ENCODE results near the gene KLF12.
A peak's percentile ranks its signal among the peaks of the same experiment; 100 is the strongest.

The KLF12 gene

DNA sequence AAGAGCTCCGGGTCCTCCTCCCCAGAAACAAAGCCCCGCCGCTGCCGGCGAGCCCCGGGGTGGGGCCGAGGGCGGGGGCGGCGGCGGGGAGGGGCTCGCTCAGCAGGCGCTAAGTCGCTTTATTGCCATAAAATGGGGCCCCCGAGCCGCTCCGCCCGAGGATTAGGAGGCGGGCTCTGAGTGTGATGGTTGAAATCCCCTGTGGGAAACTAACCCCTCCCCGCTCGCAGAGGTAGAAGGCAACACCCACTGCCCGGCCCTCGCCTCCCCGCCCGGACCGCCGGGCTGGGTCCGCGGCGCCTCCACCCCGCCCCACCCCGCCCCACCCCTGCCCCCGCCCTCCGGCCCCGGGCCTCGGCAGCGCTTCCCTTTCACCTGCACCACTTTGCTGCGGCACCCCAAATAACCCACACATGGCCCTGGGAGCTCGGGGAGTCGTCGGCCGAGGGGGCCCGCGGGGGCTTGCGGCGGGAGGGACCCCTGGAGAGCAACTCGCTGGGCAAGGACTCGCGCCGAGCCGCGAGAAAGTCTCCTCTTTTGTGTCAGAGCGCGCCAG, at the start of gene KLF12:
Gene KLF12, minus strand, starts transcription at position 184 of the 556 bp plus-strand sequence.
- peak; percentile 85 for DNase-seq

DNA sequence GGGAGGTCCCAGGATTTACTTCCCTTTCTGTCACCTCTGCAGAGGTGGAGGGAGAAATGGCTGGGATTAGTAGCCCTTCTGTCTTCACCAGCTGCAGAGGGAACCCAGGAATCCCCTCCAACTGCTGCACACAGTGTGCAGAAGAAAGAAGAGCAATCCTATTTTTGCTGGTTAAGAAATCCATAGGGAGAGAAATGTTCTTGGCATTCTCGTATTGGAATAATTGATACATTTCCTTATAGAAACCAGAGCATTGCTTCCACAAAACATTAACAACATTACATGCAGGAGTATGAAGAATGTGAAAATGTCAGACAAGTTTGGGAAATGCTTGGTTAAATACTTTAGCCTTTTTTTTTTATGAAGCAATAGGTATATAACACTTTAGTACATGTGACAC, 48.3 kb upstream of the KLF12 start:
- DNase-seq: no peak

DNA sequence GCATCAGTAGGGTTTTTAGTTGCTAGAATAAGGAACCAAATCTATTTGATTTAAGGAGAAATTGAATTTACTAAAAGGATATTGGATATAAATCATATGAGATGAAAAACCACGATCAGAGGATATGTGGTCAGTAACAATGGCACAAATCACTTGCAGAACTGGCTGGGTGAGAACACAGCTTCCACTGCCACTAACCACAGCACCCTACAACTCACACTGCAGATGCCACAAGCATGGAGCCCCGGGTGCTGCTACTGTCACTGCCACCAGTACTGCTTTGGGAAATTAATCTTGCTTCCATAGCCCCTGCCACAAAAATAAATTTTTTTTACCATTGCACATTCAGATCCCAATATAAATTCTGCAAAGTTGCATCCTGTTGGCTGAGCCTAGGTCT, 40.6 kb upstream of the KLF12 start:
- no peak for DNase-seq

DNA sequence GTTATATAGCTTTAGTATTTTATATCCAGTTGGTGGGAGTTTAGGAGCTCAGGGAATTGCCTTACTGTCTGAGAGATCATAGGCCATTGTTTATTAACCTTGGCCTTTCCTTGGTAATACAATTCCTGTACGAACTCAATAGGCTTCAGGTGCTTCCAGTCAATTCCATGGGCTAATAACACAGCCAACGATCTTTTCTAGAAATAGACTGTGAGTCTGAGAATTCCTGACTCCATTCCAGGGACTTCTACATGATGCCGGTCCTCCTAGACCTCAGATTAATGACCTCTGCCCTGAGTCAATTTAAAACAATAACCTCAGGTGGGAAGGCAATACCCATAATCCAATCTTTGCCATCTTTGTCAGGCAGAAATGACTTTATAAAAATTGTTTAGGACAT, 39.6 kb upstream of the KLF12 start:
- DNase-seq: no peak

DNA sequence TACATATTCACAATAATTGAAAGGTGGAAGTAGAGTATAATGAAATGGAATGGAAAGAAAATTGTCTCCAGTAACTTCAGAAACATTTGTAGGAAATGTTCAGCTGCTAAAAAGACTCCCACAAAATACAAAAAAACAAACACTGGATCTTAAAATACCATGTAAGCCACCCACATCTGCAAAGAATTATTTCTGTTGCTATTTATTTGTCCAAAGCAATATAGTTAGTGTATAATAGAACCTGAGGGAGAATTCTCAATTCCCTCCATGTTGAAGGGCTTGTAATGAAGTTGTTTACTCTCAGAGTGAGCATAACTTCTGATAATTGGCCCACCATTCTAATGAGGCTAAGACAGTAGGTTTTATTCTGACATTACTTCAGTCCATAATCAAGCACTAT, 37.4 kb upstream of the KLF12 start:
- DNase-seq: no peak

DNA sequence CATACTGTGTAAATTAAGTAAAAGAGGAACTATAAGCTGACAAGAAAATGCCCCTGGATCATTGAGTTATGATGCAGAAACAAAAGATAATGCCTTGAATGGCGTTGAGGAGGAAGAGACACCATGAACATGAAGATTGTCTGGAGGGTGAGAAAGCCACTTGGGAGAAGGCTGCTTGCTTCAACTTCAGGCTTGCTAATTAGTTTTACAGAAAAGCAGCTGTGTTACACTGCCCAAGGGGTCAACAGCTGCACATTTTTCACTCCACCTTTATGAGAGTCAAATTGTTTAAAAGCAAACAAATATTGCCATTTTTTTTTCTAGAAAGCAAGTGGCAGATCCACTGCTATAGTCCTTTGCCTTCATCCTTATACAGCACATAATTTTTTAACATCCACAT, 35.5 kb upstream of the KLF12 start:
- DNase-seq: peak; percentile 44

DNA sequence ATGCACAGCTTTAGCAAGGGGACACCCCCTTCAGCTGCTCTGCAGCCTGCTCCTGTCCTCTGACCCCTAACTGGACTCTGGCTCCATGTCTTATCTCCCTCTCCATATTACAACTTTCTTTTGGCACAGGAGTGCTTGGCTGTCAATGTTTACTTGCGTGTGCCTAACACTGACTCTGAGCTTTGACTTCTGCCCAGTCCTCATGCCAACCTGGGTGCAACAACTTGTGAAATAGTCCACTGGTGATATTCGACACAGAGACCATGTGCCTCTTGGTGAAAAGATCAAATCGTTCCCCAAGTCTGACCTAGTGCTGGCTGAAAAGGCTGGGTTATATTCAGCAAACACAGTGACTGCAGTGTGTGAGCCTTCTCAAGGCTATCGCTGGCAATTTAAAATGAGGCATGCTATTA, 34.1 kb upstream of the KLF12 start:
- no peak for DNase-seq

DNA sequence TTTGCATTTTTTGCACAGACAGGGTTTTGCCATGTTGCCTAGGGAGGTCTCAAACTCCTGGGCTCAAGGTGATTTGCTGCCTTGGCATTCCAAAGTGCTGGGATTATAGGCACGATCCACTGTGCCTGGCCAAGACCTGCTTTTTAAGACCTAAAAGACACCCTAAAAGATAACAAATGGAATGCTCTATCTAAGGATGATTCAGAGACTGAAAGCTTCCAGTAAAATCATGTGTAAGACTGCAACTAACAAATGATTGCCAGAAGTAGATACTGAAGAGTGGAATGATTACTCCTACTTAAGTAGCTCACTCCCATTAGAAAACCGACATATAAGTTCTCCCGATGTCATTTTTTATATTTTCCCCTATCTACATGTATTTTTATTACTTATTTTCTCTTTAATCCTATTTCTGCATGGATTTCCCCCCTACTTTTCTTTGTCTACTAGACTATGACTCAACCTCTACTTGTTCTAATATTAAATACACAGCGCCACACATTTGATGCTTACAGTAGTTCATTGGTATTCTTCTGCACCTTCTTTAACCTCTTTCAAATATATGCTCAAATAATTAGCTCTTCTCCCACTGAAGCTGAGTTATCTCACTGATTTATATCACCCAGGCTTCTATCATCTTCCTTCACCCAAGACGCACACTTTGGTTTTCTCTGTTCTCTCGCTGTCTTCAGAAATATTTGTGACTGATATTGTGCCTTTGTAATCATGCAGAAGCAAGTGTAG, 32.2 kb upstream of the KLF12 start:
- DNase-seq: no peak

DNA sequence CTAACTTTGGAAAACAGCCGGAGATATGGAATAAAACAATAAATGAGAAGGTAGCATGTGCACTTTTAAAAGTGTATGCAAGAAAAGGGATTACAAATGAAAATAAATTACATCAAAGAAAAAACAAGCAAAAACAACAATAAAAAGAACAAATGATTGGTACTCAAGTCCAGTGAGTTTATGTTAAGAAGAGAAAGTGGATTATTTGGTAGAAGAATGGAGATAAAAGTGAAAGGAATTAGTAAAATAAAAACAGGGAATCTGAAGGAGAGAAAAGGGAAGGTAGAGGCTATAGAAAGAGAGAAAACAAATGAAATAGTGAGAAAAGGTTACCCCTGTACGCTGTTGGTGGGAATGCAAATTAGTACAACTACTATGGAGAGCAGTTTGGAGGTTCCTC, 28.6 kb upstream of the KLF12 start:
- no peak for DNase-seq

DNA sequence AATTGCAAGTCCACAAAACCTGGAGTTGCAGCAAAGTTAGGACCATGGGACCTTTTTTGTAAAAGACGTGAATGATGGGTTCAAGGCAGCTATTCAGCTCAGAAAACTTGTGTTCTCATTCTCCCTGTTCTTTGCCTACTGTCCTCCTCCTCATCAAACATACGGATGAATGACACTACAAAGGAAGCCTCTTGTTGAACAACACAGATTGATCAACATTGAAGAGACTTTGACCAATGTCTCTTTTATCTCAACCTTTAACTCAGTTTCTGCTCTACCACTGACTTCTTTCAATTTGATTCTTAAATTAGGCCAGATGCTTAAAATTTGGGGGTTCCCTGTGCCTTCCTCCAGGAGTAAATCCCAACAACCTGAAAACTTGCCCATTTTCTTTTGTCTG, 27.9 kb upstream of the KLF12 start:
- DNase-seq: no peak

DNA sequence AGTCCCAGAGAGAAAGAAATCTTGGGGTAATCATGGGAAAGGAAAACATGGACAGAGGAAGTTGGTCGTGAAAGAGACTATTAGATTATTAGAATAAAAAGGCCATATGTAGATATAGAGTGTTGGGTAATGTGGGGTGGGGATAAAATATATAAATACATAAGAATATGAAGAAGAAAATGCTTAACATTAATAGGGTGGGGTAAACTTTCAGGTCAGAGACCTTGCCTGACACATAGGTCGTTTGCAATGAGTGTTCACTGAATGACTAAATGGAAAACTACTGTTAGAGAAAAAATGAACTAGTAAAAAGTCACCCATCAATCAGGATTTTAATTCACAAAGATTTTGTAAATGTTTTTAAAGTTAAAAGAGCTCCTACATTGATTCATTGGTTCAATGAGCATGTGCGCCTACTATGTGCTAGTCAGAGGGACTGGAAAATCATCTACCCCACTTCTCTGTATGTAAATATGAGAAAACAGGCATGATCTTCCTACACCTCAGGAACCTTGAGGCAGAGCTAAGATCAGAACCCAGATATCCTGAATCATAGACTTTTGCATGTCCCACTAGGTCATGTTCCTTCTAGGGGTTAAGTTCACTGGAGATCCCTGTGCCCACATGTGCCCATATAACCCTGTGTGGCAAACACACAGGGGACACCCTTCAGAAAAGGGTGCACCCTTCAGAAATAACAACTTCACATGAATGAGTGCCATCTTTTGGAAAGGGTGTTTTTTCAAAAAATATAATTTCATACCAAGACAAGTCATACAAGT, 24.6 kb upstream of the KLF12 start:
- no peak for DNase-seq

DNA sequence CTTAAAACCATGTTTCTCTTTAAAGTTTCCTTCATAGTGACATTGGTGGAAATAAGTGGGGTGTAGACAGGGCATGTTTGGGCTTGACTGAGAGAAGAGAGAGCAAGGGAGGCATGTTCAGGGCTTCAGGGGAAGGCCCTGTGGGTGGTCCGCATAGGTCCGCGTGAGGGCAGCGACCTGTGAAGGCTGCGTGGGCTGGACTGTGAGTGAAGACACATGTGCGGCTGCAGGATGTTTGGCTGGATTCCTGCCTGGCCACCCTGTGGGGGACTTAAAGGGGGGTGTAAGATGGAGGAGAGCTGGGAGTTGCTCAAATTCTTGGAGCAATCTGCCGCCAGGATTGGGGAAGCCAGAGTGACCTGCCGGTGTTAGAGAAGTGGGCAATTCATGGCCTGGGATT, 23.8 kb upstream of the KLF12 start:
- no peak for DNase-seq

DNA sequence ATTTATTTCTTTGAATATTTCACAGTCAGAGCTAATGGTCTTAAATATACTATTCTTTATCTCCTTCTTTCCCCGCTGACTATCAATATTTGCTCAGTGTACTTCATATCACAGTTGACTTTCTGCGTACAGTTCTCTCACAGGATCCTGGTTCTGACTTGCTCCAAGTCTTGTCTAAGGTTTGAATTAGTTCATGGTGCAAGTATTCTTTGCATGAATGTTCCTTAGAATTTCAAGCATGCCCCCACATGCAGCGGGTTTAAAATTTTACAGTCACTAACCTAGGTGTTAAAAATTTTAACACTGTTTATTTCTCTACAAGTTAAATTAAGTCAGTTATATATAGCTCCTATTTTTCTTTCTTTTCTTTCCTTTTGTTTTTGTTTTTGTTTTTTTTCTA, 20.8 kb upstream of the KLF12 start:
- no peak for DNase-seq

DNA sequence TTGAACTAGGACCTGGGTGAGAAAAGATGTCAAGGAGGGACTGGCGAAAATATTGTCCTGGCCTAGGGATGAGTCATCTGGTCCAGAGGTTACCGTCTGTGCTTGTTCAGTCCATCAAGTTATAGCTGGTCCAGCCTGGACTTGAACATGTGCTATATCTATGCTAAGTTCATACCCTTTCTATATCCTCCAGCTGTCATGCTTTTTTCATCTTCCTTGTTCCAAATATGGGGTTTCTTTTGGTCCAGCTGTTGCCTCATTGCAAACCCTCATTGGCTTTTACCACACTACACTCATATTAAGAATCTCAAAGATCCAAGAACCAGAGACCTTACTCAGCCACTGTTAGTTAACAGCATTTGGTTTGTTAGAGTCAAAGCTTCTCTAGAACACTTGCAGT, 19.1 kb upstream of the KLF12 start:
- DNase-seq: no peak

DNA sequence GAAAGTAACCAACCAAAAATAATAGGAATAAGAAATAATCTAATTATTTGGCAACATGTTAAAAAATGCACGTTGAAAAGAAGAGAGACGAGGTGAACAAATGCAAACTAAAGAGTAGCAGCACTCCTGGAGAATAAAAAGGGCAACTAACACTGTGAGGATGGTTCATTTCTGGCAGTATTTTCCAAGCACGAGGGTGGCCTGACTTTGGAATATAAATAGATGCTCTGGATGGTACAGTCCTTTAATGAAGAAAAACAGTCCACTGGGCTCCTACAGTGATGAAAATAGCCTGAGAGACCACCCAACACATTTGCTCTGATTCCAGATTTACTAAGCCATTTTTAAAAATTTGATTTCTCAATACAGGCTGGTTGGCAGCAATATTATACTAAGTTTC, 17.7 kb upstream of the KLF12 start:
- DNase-seq: no peak

DNA sequence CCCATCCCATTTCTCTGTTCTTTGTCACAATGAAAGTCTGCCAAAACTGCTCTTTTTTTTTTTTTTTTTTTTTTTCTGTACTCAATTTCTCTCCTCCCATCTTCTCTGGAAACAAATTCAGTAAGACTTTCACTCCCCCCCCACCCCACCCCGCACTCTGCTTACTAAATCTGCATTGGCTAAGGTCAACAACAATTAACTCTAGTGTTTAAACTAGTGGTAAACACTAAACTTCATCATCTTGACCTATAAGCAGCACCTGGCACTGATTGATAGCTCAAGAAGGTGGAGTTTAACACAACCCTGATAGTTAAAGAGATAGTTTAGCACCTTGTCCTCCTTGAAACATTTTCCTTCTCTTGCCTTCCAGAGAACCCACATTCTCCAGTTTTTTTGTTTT, 14.1 kb upstream of the KLF12 start:
- DNase-seq: no peak

DNA sequence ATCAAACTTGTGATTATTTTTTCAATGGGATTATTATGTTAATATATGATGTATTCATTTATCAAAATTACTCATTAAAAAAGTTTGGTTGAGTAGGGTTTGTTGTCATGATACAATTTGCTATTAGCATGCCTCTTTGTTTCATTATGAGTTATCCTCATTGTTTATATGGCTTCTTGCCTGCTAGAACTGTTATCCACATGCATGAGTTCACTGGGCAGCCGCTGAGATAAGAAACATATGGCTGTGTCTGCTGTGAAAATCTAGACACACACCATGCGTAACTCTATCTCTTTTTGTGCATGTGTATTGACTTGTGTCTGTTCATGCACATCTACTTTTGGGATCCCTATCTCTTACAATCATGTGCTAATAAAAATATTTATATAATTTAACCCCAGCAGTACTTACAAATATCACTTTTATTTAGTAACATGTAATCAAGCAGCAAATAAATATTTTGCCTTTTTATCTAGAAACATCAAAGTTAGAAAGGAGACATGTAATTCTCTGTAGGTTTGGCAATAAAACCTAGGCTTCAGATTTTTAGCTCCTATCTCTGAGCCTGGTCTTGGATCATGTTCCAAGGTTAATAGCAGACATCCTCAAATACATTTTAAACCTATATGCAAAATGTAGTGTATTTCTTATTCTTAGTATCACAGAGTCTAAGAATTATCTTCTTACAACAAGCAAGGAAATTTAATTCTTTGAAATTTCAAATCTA, 11.2 kb upstream of the KLF12 start:
- peak; percentile 72 for DNase-seq

DNA sequence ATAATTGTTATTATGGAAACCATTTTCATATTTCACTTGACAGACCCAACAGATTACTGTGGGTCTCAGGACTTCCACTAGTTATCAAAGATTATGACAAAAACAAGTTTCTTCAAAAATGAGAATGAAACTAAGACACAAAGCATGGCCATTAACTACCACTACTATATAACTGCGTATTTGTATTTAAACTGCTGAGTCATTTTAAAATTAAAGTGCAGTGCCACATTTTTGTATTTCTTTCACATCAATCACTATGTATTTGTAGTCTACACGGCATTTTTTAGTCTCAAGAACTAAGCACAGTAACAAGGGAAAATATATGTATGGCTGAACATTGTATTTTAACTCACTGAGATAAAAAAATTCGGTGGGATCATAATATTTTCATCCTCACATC, 10.1 kb upstream of the KLF12 start:
- DNase-seq: peak; percentile 33

DNA sequence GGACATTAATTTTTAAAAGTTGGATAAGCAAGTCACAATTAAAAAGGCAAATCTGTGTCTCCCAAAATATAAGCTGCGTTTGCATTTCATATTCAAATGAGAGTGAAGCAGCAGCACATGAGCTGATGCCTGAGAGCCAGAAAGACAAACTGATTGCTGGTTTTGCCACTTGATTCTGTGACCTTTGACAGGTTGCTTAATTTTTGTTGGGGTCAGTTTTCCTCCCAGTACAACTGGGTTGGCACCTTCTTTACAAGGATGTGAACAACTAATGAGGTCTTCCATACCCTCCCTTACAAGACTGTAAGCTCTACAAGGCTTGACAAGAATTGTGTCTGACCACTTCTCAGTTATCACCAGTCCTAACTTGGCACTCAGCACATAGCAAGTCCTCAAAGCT, 8.1 kb upstream of the KLF12 start:
- no peak for DNase-seq

DNA sequence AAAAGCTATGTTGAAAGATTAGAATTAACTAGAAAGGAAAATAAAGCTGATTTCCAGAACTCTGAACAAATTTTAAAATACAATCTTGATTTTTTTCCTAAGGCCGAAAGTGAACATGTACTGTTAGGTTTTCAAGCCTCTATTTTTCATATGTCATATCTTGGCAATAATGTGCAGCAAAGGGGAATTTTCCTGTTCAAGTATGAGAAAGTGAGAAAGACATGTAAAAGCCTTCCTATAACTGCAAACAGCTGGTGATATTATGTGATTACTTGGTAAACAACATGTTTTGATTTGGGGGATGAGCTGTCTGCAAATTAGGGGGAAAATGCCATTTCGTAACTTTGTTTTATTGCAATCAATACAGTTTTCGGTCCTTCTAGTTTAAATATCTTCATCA, 4.0 kb upstream of the KLF12 start:
- DNase-seq: no peak

DNA sequence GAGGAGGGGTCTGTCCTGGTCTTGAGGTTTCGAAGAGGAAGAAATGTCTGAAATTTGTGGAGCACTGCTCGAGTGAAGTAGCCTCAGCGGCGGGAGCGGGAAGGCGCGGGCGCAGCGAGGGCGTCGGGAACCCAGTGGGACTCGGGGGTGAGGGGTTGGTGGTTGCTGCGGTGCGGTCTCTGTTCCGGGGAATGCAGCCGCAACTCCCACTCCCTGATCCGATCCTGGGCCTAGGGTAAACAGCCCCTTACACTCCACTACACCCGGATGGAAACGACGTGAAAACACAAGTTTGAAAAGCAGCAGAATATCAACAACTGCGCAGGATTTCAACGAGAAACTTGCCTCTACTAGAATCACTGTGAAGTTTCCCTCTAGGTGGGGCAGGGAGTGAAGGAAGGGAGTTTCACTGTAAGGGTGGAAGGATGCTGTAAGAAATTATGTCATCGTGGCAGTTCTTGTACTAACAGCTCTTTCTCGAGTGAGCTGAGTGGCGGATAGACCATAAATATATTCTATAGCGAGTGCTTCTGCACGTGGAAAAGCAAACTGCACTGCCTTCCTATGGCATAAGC, 2.0 kb upstream of the KLF12 start:
- peak; percentile 49 for DNase-seq

DNA sequence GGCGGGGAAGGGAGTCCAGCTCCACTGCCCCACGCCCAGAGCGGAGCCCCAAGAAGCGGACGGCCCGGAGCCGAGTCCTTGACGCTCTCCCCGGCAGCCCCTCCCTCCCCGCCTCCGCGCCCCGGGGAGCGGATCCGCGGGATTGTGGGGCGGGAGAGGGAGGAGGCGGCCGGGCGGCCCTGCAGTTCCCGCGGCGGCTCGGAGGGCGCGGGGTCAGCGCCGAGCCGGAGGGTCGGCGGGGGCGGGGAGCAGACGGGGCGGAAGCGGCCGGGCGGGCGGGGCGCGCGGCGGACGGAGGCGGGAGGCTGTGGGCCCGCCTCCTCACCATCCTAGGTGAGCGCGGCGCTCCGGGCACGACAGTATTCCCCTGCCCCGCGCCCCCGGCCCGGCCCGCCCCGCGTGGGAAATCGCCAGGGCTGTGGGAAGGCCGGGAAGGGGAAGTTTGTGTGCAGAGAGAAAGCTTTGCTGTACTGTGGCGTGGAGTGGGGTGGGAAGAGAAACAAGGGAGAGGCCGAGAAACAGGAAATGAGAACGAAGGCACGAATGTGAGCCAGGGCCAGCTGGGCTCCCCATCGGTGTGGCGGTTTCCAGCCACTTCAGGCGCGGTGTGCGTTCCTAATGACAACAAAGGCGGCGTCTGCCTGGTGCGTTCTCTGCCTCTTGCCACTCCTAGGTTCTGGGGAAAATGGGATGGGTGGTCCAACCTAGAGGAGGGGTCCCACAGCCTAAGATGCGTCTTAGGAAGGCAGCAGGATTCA, 1.3 kb upstream of the KLF12 start:
- DNase-seq: peak; percentile 80

Measured in OCI-M1 (cell line).